GM10248 (cell line): ENCODE results near the gene ANGPT4.

Source experiments
- CTCF ChIA-PET: fragments of 300-600 bp; sonication (Branson Sonifier 250); formaldehyde crosslinking; extraction: SDS; loops from one replicate; lab custom pipeline; 2021; ENCODE audit warnings: antibody characterized with exemption; lab: Yijun Ruan, JAX
- POLR2A ChIA-PET: fragments of 350-650 bp; sonication (Branson Sonifier 250); formaldehyde crosslinking; extraction: SDS; loops from one replicate; lab custom pipeline; 2020; ENCODE audit warnings: antibody characterized with exemption; lab: Yijun Ruan, JAX
- DNase-seq: peaks from one replicate; pipeline ENCODE4 v3.0.0; 2012; ENCODE audit errors: extremely low spot score
- CTCF ChIP-seq: IDR thresholded peaks from 2 replicates; pipeline ENCODE4 v1.5.1; 2012; ENCODE audit warnings: mild to moderate bottlenecking, low read depth; ENCODE audit errors: extremely low read depth, missing control alignments, control extremely low read depth

ANGPT4 gene

GRCh38 chr20:868279-868678, 47.9 kb downstream of the ANGPT4 start:
- POLR2A ChIA-PET, result no interaction called here
- CTCF ChIA-PET, result no interaction called here

GRCh38 chr20:865440-865839, 50.7 kb downstream of the ANGPT4 start:
- no peak for DNase-seq
- ChIA-PET CTCF (no interaction called here), POLR2A (no interaction called here)
- no peak for TF ChIP-seq CTCF

More at GRCh38 chr20:868279-868678, 47.9 kb downstream of the ANGPT4 start:
- DNase-seq, result no peak
- TF ChIP-seq CTCF, result no peak

- TF ChIP-seq CTCF, result no peak
- CTCF ChIA-PET, result interaction anchor here (2.9 kb wide), 1 partner anchor 95 kb away, joined by 13 read pairs; no protein-coding TSS in a partner anchor
- POLR2A ChIA-PET, result no interaction called here
- no peak for DNase-seq
Observed at GRCh38 chr20:860891-861290, 55.2 kb downstream of the ANGPT4 start.

GRCh38 chr20:859751-860231, 56.3 kb downstream of the ANGPT4 start:
- no peak for TF ChIP-seq CTCF
- CTCF ChIA-PET, result interaction anchor here (1.0 to 2.9 kb wide), 2 partner anchors 97 to 113 kb away, joined by 3 to 13 read pairs; no protein-coding TSS in a partner anchor
- no peak for DNase-seq
- POLR2A ChIA-PET, result no interaction called here

GRCh38 chr20:858011-858410, 58.1 kb downstream of the ANGPT4 start:
- POLR2A ChIA-PET, result no interaction called here
- no peak for DNase-seq
- CTCF ChIA-PET, result interaction anchor here (1.0 kb wide), 1 partner anchor 98 kb away, joined by 3 read pairs; no protein-coding TSS in a partner anchor
- TF ChIP-seq CTCF, result no peak

GRCh38 chr20:856361-856775, 59.8 kb downstream of the ANGPT4 start:
- DNase-seq, result no peak

More at GRCh38 chr20:856361-856775, 59.8 kb downstream of the ANGPT4 start:
- TF ChIP-seq CTCF, result no peak
- ChIA-PET POLR2A (no interaction called here), CTCF (no interaction called here)
